D341Med (cell line): Measurements from ENCODE around the gene SEMA3D.
A peak's percentile ranks its signal among the peaks of the same experiment; 100 is the strongest.

Experiments
- DNase-seq: peaks from one replicate; pipeline ENCODE4 v3.0.0; 2012; ENCODE audit warnings: low spot score

SEMA3D gene

GRCh38 chr7:85184599-85185423 lies 2.0 kb downstream of the SEMA3D start:
- peak; percentile 12 for DNase-seq

- DNase-seq, result no peak
These were observed 3.6 kb downstream of the SEMA3D start for GRCh38 chr7:85183296-85183695.

- no peak for DNase-seq
These were observed 8.1 kb downstream of the SEMA3D start for GRCh38 chr7:85178531-85179298.

GRCh38 chr7:85177316-85177715 lies 9.5 kb downstream of the SEMA3D start:
- no peak for DNase-seq

GRCh38 chr7:85176197-85176596 lies 10.7 kb downstream of the SEMA3D start:
- DNase-seq, result no peak

GRCh38 chr7:85175217-85175616 lies 11.6 kb downstream of the SEMA3D start:
- DNase-seq, result no peak

GRCh38 chr7:85172530-85172941 lies 14.3 kb downstream of the SEMA3D start:
- no peak for DNase-seq

GRCh38 chr7:85167636-85168035 lies 19.2 kb downstream of the SEMA3D start:
- DNase-seq, result no peak

GRCh38 chr7:85165263-85165662 lies 21.6 kb downstream of the SEMA3D start:
- no peak for DNase-seq

- no peak for DNase-seq
These were observed 22.5 kb downstream of the SEMA3D start for GRCh38 chr7:85164376-85164775.

- DNase-seq, result no peak
These were observed 24.1 kb downstream of the SEMA3D start for GRCh38 chr7:85162721-85163120.

GRCh38 chr7:85160223-85160622 lies 26.6 kb downstream of the SEMA3D start:
- no peak for DNase-seq

GRCh38 chr7:85159003-85159402 lies 27.9 kb downstream of the SEMA3D start:
- no peak for DNase-seq

GRCh38 chr7:85156661-85157208 lies 30.1 kb downstream of the SEMA3D start:
- DNase-seq, result no peak

GRCh38 chr7:85154282-85154937 lies 32.4 kb downstream of the SEMA3D start:
- DNase-seq, result no peak

GRCh38 chr7:85153715-85154114 lies 33.1 kb downstream of the SEMA3D start:
- no peak for DNase-seq

- DNase-seq, result no peak
These were observed 36.2 kb downstream of the SEMA3D start for GRCh38 chr7:85150624-85151023.

- DNase-seq, result no peak
These were observed 42.1 kb downstream of the SEMA3D start for GRCh38 chr7:85144771-85145170.

- DNase-seq, result no peak
These were observed 50.9 kb downstream of the SEMA3D start for GRCh38 chr7:85135977-85136376.

GRCh38 chr7:85133560-85133959 lies 53.3 kb downstream of the SEMA3D start:
- no peak for DNase-seq

GRCh38 chr7:85133006-85133405 lies 53.9 kb downstream of the SEMA3D start:
- DNase-seq, result no peak

- no peak for DNase-seq
These were observed 56.2 kb downstream of the SEMA3D start for GRCh38 chr7:85130702-85131101.

GRCh38 chr7:85126383-85126782 lies 60.5 kb downstream of the SEMA3D start:
- DNase-seq, result no peak
